H54 (cell line): ENCODE results near the gene TCP11X2.
"Not testable (repeated sequence)": the region's sequence is repeated elsewhere in the genome, so short reads cannot be mapped to it uniquely, and the experiment has no call there.

Experiments
- DNase-seq: peaks from one replicate; pipeline ENCODE4 v3.0.0; 2011; ENCODE audit warnings: low spot score, mixed read lengths; ENCODE audit not compliant: insufficient read length
- FAIRE-seq: peaks from 3 replicates; lab custom pipeline; 2011; peaks lifted over from hg19 to GRCh38; lab: Jason Lieb, UNC
- POLR2A ChIP-seq: IDR thresholded peaks from 2 replicates; pipeline ENCODE4 v1.6.1; 2011; ENCODE audit warnings: low read depth, mild to moderate bottlenecking, low read length

The TCP11X2 gene

DNA sequence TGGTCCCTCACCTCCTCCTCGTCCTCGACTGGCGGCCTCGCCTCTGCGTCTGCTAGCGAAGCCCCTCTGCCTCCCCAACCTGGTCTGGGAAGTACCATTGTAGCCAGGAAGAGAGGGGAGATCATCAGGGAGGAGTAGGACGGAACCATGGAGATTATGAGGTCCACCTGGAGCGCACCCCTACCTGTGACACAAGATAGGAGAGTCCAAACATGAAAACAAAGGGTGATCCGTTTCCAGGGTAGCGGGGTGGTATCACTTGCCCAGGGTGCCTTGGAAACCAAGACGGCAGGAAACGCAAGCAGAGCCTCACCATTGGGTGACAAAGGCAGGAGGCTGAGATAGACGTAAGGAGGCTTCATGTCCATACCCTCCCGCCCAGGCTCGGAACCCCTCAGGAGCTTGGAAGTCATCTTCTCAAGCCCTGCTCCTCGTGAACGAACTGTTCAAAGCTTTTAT lies at the start of gene TCP11X2:
TSS of gene TCP11X2 (minus strand) at position 51 of the 459 bp plus-strand sequence.
- not testable (repeated sequence) for FAIRE-seq, DNase-seq

DNA sequence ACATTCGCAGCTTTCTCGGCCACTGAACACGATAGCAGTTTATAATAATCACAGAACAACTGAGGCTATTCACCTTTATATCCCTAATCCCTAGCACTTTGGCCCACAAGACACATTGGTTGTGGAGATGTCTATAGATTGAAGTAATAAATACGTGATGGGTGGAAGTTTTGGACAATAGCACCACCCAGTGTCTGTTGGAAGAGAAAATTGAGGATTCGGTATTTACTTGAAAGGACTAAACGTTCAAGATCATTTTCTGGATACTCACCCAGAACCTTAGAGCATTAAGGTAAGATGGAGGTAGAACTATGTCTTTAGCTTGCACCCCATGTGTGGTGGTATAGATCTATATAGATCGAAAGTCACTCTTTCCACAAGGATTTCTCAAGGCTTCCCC lies 45.7 kb upstream of the TCP11X2 start:
- no peak for TF ChIP-seq POLR2A
- FAIRE-seq (no peak), DNase-seq (no peak)

DNA sequence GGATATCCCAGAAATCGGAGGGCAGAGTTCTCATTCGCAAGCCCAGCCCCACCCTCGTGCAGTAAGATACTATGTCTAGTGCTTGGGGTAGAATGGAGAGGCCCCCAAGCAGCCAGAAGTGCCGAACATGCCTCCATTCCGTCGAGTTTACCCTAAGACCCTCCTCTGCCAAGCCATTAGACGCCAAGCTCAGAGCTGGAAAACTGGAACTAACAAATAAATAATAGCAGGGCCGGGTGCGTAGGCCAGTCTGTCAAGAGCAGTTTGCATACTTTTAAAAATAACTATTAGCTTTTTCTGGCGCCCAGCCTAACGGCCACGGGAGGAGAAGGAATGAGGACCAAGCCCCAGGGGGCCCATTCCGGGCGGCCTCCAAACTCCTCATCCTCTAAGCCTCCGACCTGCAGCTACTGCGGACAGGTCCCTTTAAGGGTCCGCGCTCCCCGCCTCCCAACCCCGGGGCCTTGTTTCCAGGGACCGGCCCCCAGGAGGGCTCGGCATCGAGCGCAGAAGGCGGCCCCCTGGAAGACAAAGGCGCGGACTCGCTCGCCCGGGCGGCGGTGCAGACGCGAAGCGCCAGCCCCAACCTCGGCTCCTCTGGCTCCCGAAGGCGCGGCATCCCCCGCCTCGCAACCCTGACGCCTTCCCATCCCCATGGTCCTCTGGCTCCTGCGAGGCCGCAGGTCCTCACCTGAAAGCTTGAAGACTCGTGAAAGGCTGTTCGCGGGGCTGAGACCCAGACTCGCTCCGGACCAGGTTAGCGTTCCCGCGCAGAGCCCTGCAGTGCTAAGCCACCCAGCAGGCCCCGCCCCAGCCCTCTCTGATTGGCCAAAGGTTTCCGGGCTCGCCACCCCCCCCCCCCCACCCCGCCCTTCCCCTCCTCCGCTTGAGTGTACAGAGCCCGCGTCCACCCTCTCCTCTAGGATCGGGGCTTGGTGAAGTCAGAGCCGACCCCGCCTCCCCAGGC lies 44.6 kb upstream of the TCP11X2 start, which contains the start of gene TMSB15A:
TSS of gene TMSB15A (minus strand) at position 765 of the 967 bp plus-strand sequence.
- DNase-seq (peak; percentile 40), FAIRE-seq (no peak)
- TF ChIP-seq POLR2A, result no peak

DNA sequence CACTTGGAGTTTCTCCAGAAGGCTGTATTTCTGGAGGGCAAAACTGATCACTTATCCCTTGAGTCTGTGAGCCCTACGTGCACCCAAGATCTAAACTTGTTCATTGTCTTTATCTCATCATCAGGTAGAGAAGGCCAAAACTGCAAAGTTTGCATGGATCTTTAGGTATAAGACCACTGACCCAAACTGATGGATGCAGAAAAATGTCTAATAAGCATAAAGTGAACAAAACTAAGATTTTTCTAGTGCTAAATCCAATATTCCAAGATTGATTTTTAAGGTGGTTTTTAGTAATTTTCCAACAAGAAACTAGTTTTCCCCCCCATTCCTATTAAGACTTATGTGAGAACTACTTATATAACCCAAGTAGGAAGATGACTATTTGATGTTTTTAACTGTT lies 42.9 kb upstream of the TCP11X2 start:
- FAIRE-seq (no peak), DNase-seq (no peak)
- no peak for TF ChIP-seq POLR2A

DNA sequence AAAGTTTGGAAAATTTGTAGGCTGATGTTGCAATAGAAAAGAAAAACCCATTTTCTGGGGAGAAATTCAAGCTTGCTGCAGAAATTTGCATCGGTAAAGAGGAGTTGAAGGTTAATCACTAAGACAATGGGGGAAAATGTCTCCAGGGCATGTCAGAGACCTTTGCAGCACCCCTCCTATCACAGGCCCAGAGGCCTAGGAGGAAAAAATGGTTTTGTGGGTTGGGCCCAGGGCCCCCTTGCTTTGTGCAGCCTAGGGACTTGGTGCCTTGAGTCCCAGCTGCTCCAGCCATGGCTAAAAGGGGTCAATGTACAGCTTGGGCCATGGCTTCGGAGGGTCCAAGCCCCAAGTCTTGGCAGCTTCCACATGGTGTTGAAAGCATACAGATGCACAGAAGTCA lies 27.1 kb upstream of the TCP11X2 start:
- DNase-seq (no peak), FAIRE-seq (no peak)
- TF ChIP-seq POLR2A, result no peak

DNA sequence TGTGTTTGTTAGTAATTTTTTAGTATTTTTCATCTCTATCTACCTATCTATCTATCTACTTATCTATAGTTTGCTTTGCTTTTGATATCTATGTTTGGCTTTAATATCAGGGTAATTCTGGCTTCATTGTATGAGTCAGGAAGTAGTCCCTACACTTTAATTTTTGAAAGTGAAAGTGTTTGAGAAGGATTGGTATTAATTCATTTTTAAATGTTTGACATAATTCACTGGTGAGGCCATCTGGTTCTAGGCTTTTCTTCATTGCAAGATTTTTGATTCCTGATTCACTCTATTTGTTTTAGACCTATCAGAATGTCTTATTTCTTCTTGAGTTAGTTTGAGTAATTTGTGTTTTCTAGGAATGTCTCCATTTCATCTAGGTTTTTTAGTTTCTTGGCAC lies 20.2 kb upstream of the TCP11X2 start:
- FAIRE-seq, result no peak
- TF ChIP-seq POLR2A, result no peak
- no peak for DNase-seq

DNA sequence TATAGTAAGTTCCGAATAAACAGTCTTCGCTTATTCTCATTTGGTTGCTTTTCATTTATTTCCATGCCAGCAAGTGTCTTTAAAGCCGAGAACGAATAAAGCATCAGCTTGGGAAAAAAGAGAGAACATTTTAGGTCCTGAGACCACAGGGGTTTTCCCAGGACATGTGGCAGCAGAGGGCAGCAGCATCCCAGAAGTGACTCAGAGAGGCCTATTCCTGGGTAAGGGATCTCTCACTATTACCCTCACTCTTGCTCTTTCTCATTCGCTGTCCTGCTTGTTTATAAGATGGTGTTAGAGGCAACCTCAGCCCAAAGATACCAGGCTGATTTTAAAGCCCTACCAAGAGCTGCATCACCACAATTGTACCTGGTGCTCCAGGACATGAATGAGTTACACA lies 7.2 kb upstream of the TCP11X2 start:
- FAIRE-seq, result peak; percentile 84
- not testable (repeated sequence) for DNase-seq

DNA sequence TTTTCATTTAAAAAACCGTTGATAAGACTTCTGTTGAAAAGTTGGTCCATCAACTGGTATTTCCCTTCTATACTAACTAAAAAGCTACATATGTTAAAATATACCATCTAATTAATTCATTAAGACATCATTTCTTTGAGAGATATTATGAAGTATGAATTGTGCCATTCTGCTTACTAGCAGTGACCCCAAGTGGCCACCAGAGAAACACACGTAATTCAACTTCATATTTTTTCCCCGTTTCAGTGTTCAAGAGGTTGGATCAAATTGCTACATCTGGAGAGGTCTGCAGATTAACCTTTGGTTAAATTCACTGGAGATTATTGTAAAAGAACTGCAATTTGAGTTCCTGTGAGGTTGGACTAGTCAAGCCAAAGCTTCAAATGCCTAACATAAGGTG lies 1.4 kb downstream of the TCP11X2 start:
- DNase-seq, result not testable (repeated sequence)
- peak; percentile 87 for FAIRE-seq

DNA sequence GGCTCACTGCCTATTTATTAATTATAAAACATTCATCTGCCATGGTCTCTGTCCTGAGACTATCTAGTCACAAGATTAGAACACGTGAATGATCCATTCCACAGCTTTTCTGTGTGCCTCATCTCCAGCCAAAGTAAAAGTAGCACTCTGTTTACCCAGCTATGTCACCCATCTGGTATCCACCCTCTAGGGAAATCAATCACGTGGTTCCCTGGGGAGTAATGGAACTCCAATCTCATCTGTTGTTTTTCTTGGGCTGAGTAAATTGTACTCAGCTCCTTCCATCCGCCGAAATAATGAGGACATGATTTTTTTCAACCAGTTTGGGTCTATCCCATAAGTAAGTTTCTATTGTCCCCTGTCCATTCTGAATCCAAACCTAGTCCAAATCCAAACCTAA lies 13.0 kb downstream of the TCP11X2 start:
- FAIRE-seq, result not testable (repeated sequence)

DNA sequence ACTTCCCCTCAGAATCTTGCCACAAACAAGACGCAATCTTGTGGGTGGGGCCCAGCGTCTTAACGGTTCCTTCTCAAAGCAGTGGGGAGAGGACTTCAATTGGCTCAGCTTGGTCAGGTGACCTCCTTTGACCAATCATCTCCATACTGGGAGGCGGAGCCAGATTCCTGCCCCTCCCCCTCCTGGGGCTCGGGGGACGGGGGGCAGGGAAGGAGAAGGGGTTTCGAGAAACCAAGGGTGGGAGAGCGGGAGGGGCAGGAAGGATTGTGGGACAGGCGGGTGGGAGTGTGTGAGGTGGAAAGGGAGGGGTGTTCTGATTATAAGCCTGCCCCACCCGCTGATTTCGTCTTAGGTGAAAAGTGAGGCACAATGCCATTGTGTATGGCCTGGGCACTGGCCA lies 31.7 kb downstream of the TCP11X2 start, which contains the start of gene NXF2B:
TSS of gene NXF2B (minus strand) at position 101 of the 400 bp plus-strand sequence. CDS start 59,972 bp downstream, outside the sequence.
- DNase-seq, FAIRE-seq: not testable (repeated sequence)

More for the DNA sequence above, 13.0 kb downstream of the TCP11X2 start:
- not testable (repeated sequence) for DNase-seq

DNA sequence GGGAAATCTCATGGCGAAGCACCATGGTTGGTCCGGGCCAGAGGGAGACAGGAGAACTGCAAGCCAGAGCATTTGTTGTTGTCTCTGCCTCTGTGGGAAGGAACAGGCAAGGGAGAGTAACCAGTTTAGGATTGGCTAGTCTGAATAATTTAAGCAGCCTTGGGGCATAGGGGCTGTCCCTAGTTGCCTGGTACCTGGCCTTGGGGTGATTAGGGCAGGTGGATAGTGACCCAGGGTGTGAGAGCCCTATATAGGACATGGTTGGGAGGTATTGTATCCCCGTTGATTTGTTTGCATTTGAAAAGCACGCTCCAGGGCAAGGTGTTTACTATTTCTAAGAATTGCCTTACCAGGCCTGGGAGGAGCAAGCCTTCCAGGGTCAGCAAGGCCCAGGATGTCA lies 57.1 kb downstream of the TCP11X2 start:
- FAIRE-seq, DNase-seq: not testable (repeated sequence)
